GM12874 (cell line): ENCODE measurements around the gene GALNT9.

Experiments
- CTCF ChIP-seq: IDR thresholded peaks from 2 replicates; pipeline ENCODE4 v1.5.1; 2011; ENCODE audit warnings: low read depth, mild to moderate bottlenecking, control low read depth, low read length, moderate library complexity; ENCODE audit not compliant: insufficient read depth

The GALNT9 gene

GRCh38 chr12:132264086-132265010 lies 65.0 kb downstream of the GALNT9 start:
- no peak for TF ChIP-seq CTCF

- no peak for TF ChIP-seq CTCF
Measured at GRCh38 chr12:132263451-132264049, 65.8 kb downstream of the GALNT9 start.

GRCh38 chr12:132263061-132263360 lies 66.4 kb downstream of the GALNT9 start:
- TF ChIP-seq CTCF = no peak

- no peak for TF ChIP-seq CTCF
Measured at GRCh38 chr12:132262256-132263060, 66.9 kb downstream of the GALNT9 start.

- TF ChIP-seq CTCF = no peak
Measured at GRCh38 chr12:132261328-132262138, 67.9 kb downstream of the GALNT9 start.

- TF ChIP-seq CTCF = no peak
Measured at GRCh38 chr12:132260721-132261120, 68.7 kb downstream of the GALNT9 start.
